Mucosa of descending colon (tissue), 3 donors: Measurements from ENCODE around the gene CADPS2. TPM values are rescaled to one million over a fixed set of nuclear protein-coding genes. Genes with fewer than 3 reads are reported as not detected.

ENCODE experiments used
- ATAC-seq: fragments of 200-7000 bp; cut with Tn5 transposase; one replicate; pipeline ENCODE4 v1.9.1; 2020; ENCODE audit warnings: mild to moderate bottlenecking, moderate library complexity
- DNase-seq, 3 donors: peaks; one replicate each; pipeline ENCODE4 v3.0.0-alpha.2; 2020
- H3K36me3 ChIP-seq: fragments of 200-600 bp; one replicate; pipeline ENCODE4 v1.8.0; 2021; ENCODE audit warnings: low read depth, mild to moderate bottlenecking
- H3K4me1 ChIP-seq: fragments of 200-600 bp; one replicate; pipeline ENCODE4 v1.8.0; 2021; ENCODE audit warnings: low read depth, mild to moderate bottlenecking
- H3K4me3 ChIP-seq: fragments of 200-600 bp; one replicate; pipeline ENCODE4 v1.8.0; 2021; ENCODE audit warnings: mild to moderate bottlenecking
- H3K9me3 ChIP-seq: fragments of 200-600 bp; one replicate; pipeline ENCODE4 v1.8.0; 2021; ENCODE audit warnings: mild to moderate bottlenecking
- CTCF ChIP-seq: fragments of 200-600 bp; IDR thresholded peaks from one replicate; pipeline ENCODE4 v1.8.0; 2022; ENCODE audit warnings: antibody characterized with exemption, mild to moderate bottlenecking
- intact Hi-C, 2 donors: fragments of 100-400 bp; cut with DNase I in 1 of 2; cut with micrococcal nuclease in 1 of 2; formaldehyde crosslinking; loops; one replicate each; pipeline versions ENCODE4 v1.11.0 to v1.11.1; 2022; cut with DNase I, micrococcal nuclease
- total RNA-seq, 3 donors: library from RNA; stranded (reverse); fragmentation: NEBNext Ultra II Directional in 2 of 3; extraction: Animal tissue kit (Norgen Biotek cat#: 25700) in 2 of 3; gene quantifications; one replicate each; pipeline versions ENCODE4 v1.2.1 to v1.2.4, GENCODE V29; 2021 to 2023
- donor health status: DM: no; HTN: no; CAD: no; lungs with moderate emphysema.
- donor health status: DM: no; HTN: no; CAD: no.
- donor health status: DM: no; HTN: yes; CAD: no.

Gene CADPS2
- total RNA-seq, 3 donors from 2014 or later = 11.3 to 12.7 (median 11.7) TPM

- TF ChIP-seq CTCF = no peak
- intact Hi-C loops = no loop called here
- no peak for DNase-seq
These were observed 418.4 kb downstream of the CADPS2 start for GRCh38 chr7:122467661-122468449.

GRCh38 chr7:122465296-122465695, 421.0 kb downstream of the CADPS2 start:
- ATAC-seq (no peak), DNase-seq (no peak)
- TF ChIP-seq CTCF = no peak
- Histone ChIP-seq H3K4me3 (no peak overlapping the region), H3K9me3 (no peaks in the 10 kb centered on the region), H3K36me3 (no peaks in the 10 kb centered on the region), H3K4me1 (no peaks in the 10 kb centered on the region)
- intact Hi-C loops = no loop called here

More at GRCh38 chr7:122467661-122468449, 418.4 kb downstream of the CADPS2 start:
- H3K36me3 ChIP-seq = no peaks in the 10 kb centered on the region
- no peak for ATAC-seq
- no peaks in the 10 kb centered on the region for H3K9me3 ChIP-seq
- no peaks in the 10 kb centered on the region for H3K4me1 ChIP-seq
- no peak overlapping the region for H3K4me3 ChIP-seq

GRCh38 chr7:122463631-122464030, 422.6 kb downstream of the CADPS2 start:
- H3K4me3 ChIP-seq = no peak overlapping the region
- TF ChIP-seq CTCF = no peak
- H3K4me1 ChIP-seq = no peaks in the 10 kb centered on the region
- H3K9me3 ChIP-seq = no peaks in the 10 kb centered on the region
- DNase-seq (no peak), ATAC-seq (no peak)
- H3K36me3 ChIP-seq = no peaks in the 10 kb centered on the region
- intact Hi-C loops = no loop called here

- DNase-seq = no peak
- intact Hi-C loops = no loop called here
- Histone ChIP-seq H3K4me3 (no peak overlapping the region), H3K36me3 (no peaks in the 10 kb centered on the region), H3K4me1 (no peaks in the 10 kb centered on the region), H3K9me3 (no peaks in the 10 kb centered on the region)
- ATAC-seq = no peak
- TF ChIP-seq CTCF = no peak
These were observed 425.3 kb downstream of the CADPS2 start for GRCh38 chr7:122460936-122461335.

GRCh38 chr7:122457969-122458368, 428.3 kb downstream of the CADPS2 start:
- no peak for TF ChIP-seq CTCF
- intact Hi-C loops = no loop called here
- H3K9me3 ChIP-seq = no peaks in the 10 kb centered on the region
- no peaks in the 10 kb centered on the region for H3K4me1 ChIP-seq
- no peak for ATAC-seq
- H3K36me3 ChIP-seq = no peaks in the 10 kb centered on the region
- no peak overlapping the region for H3K4me3 ChIP-seq
- no peak for DNase-seq
